GM12878 (cell line): ENCODE measurements around the gene IL1RL2. TPM values are rescaled to one million over a fixed set of nuclear protein-coding genes. Genes with fewer than 3 reads are reported as not detected.

ENCODE experiments used
- ATAC-seq: fragments of 200-7000 bp; cut with Tn5 transposase; 3 replicates; pipeline ENCODE4 v1.9.1; 2020; ENCODE audit warnings: mild to moderate bottlenecking, moderate library complexity
- BruUV-seq: library from RNA; stranded (reverse); fragments of 400-500 nt; replicated peaks from 2 replicates; lab custom pipeline; 2021; lab: Mats Ljungman, UMichigan
- CTCF ChIA-PET: fragments of 300-600 bp; sonication (Branson Sonifier 250); formaldehyde crosslinking; extraction: SDS; loops from one replicate; lab custom pipeline; 2021; ENCODE audit warnings: inconsistent platforms; lab: Yijun Ruan, JAX
- POLR2A ChIA-PET: fragments of 350-600 bp; formaldehyde crosslinking; extraction: SDS; loops from one replicate; lab custom pipeline; 2021; ENCODE audit warnings: inconsistent platforms; lab: Charles Lee
- RAD21 ChIA-PET: fragments of 300-600 bp; sonication (Branson Sonifier 250); formaldehyde crosslinking; loops from one replicate; lab custom pipeline; 2023; ENCODE audit warnings: antibody characterized with exemption; ENCODE audit not compliant: unreplicated experiment; lab: Charles Lee
- SMC1A ChIA-PET: fragments of 300-600 bp; sonication (Branson Sonifier 250); formaldehyde crosslinking; loops from one replicate; lab custom pipeline; 2023; ENCODE audit not compliant: unreplicated experiment, uncharacterized antibody; lab: Charles Lee
- DNase-seq: peaks from one replicate; pipeline ENCODE4 v3.0.0-alpha.2; 2011; ENCODE audit warnings: low read depth, low spot score
- FAIRE-seq: peaks from 3 replicates; lab custom pipeline; 2011; peaks lifted over from hg19 to GRCh38; lab: Jason Lieb, UNC
- H2AFZ ChIP-seq: 2 replicates; pipeline ENCODE4 v1.6.0; 2011; ENCODE audit warnings: low read depth, low read length, control low read depth; ENCODE audit not compliant: control insufficient read depth
- H3K27ac ChIP-seq: 2 replicates; pipeline ENCODE4 v1.5.1; 2011; ENCODE audit warnings: control low read depth; ENCODE audit not compliant: control insufficient read depth, insufficient read depth
- H3K27me3 ChIP-seq, 2 experiments: replicated peaks in 1 of 2; 2 replicates each; pipeline versions ENCODE4 v1.6.0 to v1.6.1; 2011; ENCODE audit warnings: low read length in 1 of 2; ENCODE audit not compliant: control insufficient read depth in 2 of 2, insufficient read depth in 2 of 2
- H3K36me3 ChIP-seq, 2 experiments: 2 replicates each; pipeline ENCODE4 v1.5.1; 2011; ENCODE audit warnings: low read length in 1 of 2; ENCODE audit not compliant: control insufficient read depth in 2 of 2, insufficient read depth in 2 of 2
- H3K4me1 ChIP-seq: 2 replicates; pipeline ENCODE4 v1.6.1; 2011; ENCODE audit warnings: mild to moderate bottlenecking, low read length, moderate library complexity, mixed read lengths; ENCODE audit not compliant: control insufficient read depth, insufficient read depth
- H3K4me2 ChIP-seq: 2 replicates; pipeline ENCODE4 v1.6.0; 2011; ENCODE audit warnings: control low read depth; ENCODE audit not compliant: control insufficient read depth, insufficient read depth
- H3K4me3 ChIP-seq: fragments of 200-600 bp; sonication (generic); 2 replicates; pipeline ENCODE4 v1.5.1; 2016
- H3K79me2 ChIP-seq: 2 replicates; pipeline ENCODE4 v1.6.0; 2011; ENCODE audit warnings: low read length; ENCODE audit not compliant: control insufficient read depth, insufficient read depth
- H3K9ac ChIP-seq: 2 replicates; pipeline ENCODE4 v1.8.0; 2011; ENCODE audit warnings: low read length, control low read depth, mixed read lengths; ENCODE audit not compliant: control insufficient read depth, insufficient read depth
- H3K9me3 ChIP-seq: replicated peaks from 3 replicates; pipeline ENCODE4 v1.5.1; 2011; ENCODE audit warnings: mild to moderate bottlenecking, low read length; ENCODE audit not compliant: control insufficient read depth, insufficient read depth
- H4K20me1 ChIP-seq: 2 replicates; pipeline ENCODE4 v1.6.0; 2011; ENCODE audit not compliant: control insufficient read depth, insufficient read depth
- ATF7 ChIP-seq: fragments of 450-650 bp; IDR thresholded peaks from 2 replicates; pipeline ENCODE4 v1.6.1; 2016; ENCODE audit warnings: low read depth, mild to moderate bottlenecking
- FOXK2 ChIP-seq: fragments of 450-650 bp; IDR thresholded peaks from 2 replicates; pipeline ENCODE4 v1.6.1; 2017; ENCODE audit warnings: mild to moderate bottlenecking, moderate library complexity
- HCFC1 ChIP-seq: fragments of 150-350 bp; IDR thresholded peaks from 2 replicates; pipeline ENCODE4 v1.6.1; 2014; ENCODE audit warnings: low read length
- JUNB ChIP-seq: IDR thresholded peaks from 2 replicates; pipeline ENCODE4 v1.6.1; 2016; ENCODE audit warnings: antibody characterized with exemption, mild to moderate bottlenecking
- KDM1A ChIP-seq: fragments of 200-600 bp; sonication (generic); IDR thresholded peaks from 2 replicates; pipeline ENCODE4 v1.6.1; 2016; ENCODE audit warnings: borderline replicate concordance
- LARP7 ChIP-seq: fragments of 450-650 bp; IDR thresholded peaks from 2 replicates; pipeline ENCODE4 v1.6.1; 2017; ENCODE audit warnings: mild to moderate bottlenecking
- RAD51 ChIP-seq: fragments of 450-650 bp; IDR thresholded peaks from 2 replicates; pipeline ENCODE4 v1.6.1; 2016; ENCODE audit warnings: moderate library complexity, mild to moderate bottlenecking, inconsistent platforms
- RB1 ChIP-seq: fragments of 450-650 bp; formaldehyde crosslinking; IDR thresholded peaks from 2 replicates; pipeline ENCODE4 v1.6.1; 2017; ENCODE audit warnings: mild to moderate bottlenecking, borderline replicate concordance
- SIX5 ChIP-seq: IDR thresholded peaks from 2 replicates; pipeline ENCODE4 v1.6.1; 2011; ENCODE audit warnings: mild to moderate bottlenecking, low read depth, low read length, moderate library complexity; ENCODE audit not compliant: severe bottlenecking
- STAT1 ChIP-seq: fragments of 450-650 bp; conservative IDR thresholded peaks from 2 replicates; pipeline ENCODE4 v1.6.1; 2014; ENCODE audit warnings: antibody characterized with exemption, mild to moderate bottlenecking
- WGBS: methylation state at CpG from one replicate; pipeline ENCODE4 v1.1.6; 2016; ENCODE audit warnings: low lambda C conversion rate; ENCODE audit not compliant: insufficient replicate concordance, insufficient coverage; ENCODE audit errors: missing lambda C conversion rate; 5-methylcytosine and 5-hydroxymethylcytosine counted together
- in situ Hi-C: fragments of 300-500 bp; cut with MboI; formaldehyde crosslinking; loops from 9 replicates; pipeline ENCODE4 v1.14.3; 2018; ENCODE audit warnings: mixed read lengths
- intact Hi-C: fragments of 100-400 bp; cut with micrococcal nuclease; formaldehyde crosslinking; loops from one replicate; pipeline ENCODE4 v1.14.2; 2022; ENCODE audit not compliant: unreplicated experiment
- polyA plus RNA-seq, 11 experiments: library from polyadenylated mRNA; depleted of rRNA in 4 of 11; unstranded in 6 of 11; stranded (reverse) in 5 of 11; fragments of >200 nt; fragmentation: Nextera tagmentation in 4 of 11; fragmentation: Illumina TruSeq in 1 of 11; extraction: Ambion mirVana in 4 of 11; extraction: Trizol in 1 of 11; gene quantifications; 1 replicate in 1 of 11; 2 replicates in 10 of 11; pipeline versions ENCODE4 v1.2.1 to v1.2.3, GENCODE V29; 2011 to 2016; ENCODE audit warnings: inconsistent platforms in 2 of 11, missing spikeins in 2 of 11, low read depth in 1 of 11
- total RNA-seq, 4 experiments: library from RNA; depleted of rRNA in 3 of 4; stranded (reverse); fragments of >200 nt in 3 of 4; fragmentation: Illumina TruSeq in 1 of 4; extraction: Trizol in 1 of 4; gene quantifications; 2 replicates each; pipeline versions ENCODE4 v1.2.1 to v1.2.3, GENCODE V29; 2013 to 2021
- TF ChIP-seq, protein P1 (sequence below): IDR thresholded peaks from 2 replicates; pipeline ENCODE4 v1.6.1; 2012; ENCODE audit warnings: low read length, inconsistent platforms
- TF ChIP-seq, protein P2 (sequence below): IDR thresholded peaks from 2 replicates; pipeline ENCODE4 v1.6.1; 2011; ENCODE audit warnings: borderline replicate concordance, low read depth, mild to moderate bottlenecking, moderate library complexity, low read length; ENCODE audit not compliant: insufficient read depth, poor library complexity, severe bottlenecking
- TF ChIP-seq, protein P3 (sequence below): IDR thresholded peaks from 2 replicates; pipeline ENCODE4 v1.6.1; 2012; ENCODE audit warnings: low read depth, low read length, improper control_type of control experiment
- TF ChIP-seq, protein P4 (sequence below): fragments of 450-650 bp; IDR thresholded peaks from 2 replicates; pipeline ENCODE4 v1.6.1; 2017; ENCODE audit warnings: mild to moderate bottlenecking, moderate library complexity
- TF ChIP-seq, protein P5 (sequence below): fragments of 450-650 bp; IDR thresholded peaks from 2 replicates; pipeline ENCODE4 v1.6.1; 2017; ENCODE audit warnings: mild to moderate bottlenecking, low read depth, inconsistent platforms; ENCODE audit not compliant: poor library complexity, severe bottlenecking

IL1RL2 gene
- total and polyA plus RNA-seq, 10 of the 15 experiments (the other 5 are each of a cell fraction or from before 2014, with no cell fraction given), result not detected

DNA sequence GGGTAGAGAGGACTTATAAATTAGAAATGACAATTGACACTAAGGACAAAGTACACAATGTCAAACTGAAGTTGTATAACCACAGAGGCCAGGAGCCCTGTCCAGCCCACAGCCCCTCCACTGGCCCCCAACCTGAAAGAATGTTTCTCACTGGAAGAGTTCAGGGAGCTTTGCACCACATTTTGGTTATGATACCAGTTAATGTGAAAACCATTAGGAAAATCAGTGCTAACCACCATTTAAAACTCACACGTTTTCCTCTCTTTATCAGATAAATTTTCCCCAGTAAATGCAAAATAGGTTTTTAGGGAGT lies 6.2 kb upstream of the IL1RL2 start:
- H2AFZ ChIP-seq, result no peak overlapping the region
- no peaks in the 10 kb centered on the region for H3K4me1 ChIP-seq
- ChIA-PET SMC1A (interaction anchor here (3.0 kb wide), 1 partner anchor 60 kb away, joined by 14 read pairs; no protein-coding TSS in a partner anchor), POLR2A (interaction anchor here (0.6 kb wide), 1 partner anchor 123 kb away, joined by 7 read pairs; no protein-coding TSS in a partner anchor)
- H3K4me2 ChIP-seq, result no peak overlapping the region
- no peaks in the 10 kb centered on the region for H3K9me3 ChIP-seq
- DNase-seq (no peak), ATAC-seq (no peak)
- no peak overlapping the region for H3K27ac ChIP-seq
- intact Hi-C loops (no loop called here), in situ Hi-C loops (no loop called here)
- H3K9ac ChIP-seq, result no peak overlapping the region
- no peaks in the 10 kb centered on the region for H3K27me3 ChIP-seq
- H3K4me3 ChIP-seq, result no peak overlapping the region
- H3K79me2 ChIP-seq, result no peaks in the 10 kb centered on the region
- no TSS peak for BruUV-seq
- TF ChIP-seq, protein P1, sequence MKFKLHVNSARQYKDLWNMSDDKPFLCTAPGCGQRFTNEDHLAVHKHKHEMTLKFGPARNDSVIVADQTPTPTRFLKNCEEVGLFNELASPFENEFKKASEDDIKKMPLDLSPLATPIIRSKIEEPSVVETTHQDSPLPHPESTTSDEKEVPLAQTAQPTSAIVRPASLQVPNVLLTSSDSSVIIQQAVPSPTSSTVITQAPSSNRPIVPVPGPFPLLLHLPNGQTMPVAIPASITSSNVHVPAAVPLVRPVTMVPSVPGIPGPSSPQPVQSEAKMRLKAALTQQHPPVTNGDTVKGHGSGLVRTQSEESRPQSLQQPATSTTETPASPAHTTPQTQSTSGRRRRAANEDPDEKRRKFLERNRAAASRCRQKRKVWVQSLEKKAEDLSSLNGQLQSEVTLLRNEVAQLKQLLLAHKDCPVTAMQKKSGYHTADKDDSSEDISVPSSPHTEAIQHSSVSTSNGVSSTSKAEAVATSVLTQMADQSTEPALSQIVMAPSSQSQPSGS, result no peak
- TF ChIP-seq, protein P2, sequence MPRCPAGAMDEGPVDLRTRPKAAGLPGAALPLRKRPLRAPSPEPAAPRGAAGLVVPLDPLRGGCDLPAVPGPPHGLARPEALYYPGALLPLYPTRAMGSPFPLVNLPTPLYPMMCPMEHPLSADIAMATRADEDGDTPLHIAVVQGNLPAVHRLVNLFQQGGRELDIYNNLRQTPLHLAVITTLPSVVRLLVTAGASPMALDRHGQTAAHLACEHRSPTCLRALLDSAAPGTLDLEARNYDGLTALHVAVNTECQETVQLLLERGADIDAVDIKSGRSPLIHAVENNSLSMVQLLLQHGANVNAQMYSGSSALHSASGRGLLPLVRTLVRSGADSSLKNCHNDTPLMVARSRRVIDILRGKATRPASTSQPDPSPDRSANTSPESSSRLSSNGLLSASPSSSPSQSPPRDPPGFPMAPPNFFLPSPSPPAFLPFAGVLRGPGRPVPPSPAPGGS, result no peak
- TF ChIP-seq HCFC1 (no peak), FOXK2 (no peak), KDM1A (no peak), ATF7 (no peak), SIX5 (no peak), LARP7 (no peak), JUNB (no peak), RAD51 (no peak), RB1 (no peak), STAT1 (no peak)
- TF ChIP-seq, protein P3, sequence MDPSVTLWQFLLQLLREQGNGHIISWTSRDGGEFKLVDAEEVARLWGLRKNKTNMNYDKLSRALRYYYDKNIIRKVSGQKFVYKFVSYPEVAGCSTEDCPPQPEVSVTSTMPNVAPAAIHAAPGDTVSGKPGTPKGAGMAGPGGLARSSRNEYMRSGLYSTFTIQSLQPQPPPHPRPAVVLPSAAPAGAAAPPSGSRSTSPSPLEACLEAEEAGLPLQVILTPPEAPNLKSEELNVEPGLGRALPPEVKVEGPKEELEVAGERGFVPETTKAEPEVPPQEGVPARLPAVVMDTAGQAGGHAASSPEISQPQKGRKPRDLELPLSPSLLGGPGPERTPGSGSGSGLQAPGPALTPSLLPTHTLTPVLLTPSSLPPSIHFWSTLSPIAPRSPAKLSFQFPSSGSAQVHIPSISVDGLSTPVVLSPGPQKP, result no peak
- TF ChIP-seq, protein P4, sequence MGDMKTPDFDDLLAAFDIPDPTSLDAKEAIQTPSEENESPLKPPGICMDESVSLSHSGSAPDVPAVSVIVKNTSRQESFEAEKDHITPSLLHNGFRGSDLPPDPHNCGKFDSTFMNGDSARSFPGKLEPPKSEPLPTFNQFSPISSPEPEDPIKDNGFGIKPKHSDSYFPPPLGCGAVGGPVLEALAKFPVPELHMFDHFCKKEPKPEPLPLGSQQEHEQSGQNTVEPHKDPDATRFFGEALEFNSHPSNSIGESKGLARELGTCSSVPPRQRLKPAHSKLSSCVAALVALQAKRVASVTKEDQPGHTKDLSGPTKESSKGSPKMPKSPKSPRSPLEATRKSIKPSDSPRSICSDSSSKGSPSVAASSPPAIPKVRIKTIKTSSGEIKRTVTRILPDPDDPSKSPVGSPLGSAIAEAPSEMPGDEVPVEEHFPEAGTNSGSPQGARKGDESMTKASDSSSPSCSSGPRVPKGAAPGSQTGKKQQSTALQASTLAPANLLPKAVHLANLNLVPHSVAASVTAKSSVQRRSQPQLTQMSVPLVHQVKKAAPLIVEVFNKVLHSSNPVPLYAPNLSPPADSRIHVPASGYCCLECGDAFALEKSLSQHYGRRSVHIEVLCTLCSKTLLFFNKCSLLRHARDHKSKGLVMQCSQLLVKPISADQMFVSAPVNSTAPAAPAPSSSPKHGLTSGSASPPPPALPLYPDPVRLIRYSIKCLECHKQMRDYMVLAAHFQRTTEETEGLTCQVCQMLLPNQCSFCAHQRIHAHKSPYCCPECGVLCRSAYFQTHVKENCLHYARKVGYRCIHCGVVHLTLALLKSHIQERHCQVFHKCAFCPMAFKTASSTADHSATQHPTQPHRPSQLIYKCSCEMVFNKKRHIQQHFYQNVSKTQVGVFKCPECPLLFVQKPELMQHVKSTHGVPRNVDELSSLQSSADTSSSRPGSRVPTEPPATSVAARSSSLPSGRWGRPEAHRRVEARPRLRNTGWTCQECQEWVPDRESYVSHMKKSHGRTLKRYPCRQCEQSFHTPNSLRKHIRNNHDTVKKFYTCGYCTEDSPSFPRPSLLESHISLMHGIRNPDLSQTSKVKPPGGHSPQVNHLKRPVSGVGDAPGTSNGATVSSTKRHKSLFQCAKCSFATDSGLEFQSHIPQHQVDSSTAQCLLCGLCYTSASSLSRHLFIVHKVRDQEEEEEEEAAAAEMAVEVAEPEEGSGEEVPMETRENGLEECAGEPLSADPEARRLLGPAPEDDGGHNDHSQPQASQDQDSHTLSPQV, result no peak
- TF ChIP-seq, protein P5, sequence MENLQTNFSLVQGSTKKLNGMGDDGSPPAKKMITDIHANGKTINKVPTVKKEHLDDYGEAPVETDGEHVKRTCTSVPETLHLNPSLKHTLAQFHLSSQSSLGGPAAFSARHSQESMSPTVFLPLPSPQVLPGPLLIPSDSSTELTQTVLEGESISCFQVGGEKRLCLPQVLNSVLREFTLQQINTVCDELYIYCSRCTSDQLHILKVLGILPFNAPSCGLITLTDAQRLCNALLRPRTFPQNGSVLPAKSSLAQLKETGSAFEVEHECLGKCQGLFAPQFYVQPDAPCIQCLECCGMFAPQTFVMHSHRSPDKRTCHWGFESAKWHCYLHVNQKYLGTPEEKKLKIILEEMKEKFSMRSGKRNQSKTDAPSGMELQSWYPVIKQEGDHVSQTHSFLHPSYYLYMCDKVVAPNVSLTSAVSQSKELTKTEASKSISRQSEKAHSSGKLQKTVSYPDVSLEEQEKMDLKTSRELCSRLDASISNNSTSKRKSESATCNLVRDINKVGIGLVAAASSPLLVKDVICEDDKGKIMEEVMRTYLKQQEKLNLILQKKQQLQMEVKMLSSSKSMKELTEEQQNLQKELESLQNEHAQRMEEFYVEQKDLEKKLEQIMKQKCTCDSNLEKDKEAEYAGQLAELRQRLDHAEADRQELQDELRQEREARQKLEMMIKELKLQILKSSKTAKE, result no peak
- TF ChIP-seq, all 136 proteins: peak for 0
- ChIA-PET RAD21 (no interaction called here), CTCF (interaction anchor here (0.7 to 1.2 kb wide), 2 partner anchors 24 to 60 kb away, joined by 3 read pairs; no protein-coding TSS in a partner anchor)
- FAIRE-seq, result no peak
- 5% methylated on average over 1 of the region's 1 CpG for WGBS
- Histone ChIP-seq H4K20me1 (no peaks in the 10 kb centered on the region), H3K36me3 (no peaks in the 10 kb centered on the region)
